Measurements from ENCODE around the gene FKBP7. TPM values are rescaled to one million over a fixed set of nuclear protein-coding genes. Genes with fewer than 3 reads are reported as not detected.
A peak's percentile ranks its signal among the peaks of the same experiment; 100 is the strongest.

Gene FKBP7
- total RNA-seq, 2 donors from 2014 or later = 4.1 to 6.3 TPM

GRCh38 chr2:178428396-178428806 lies 50.0 kb downstream of the FKBP7 start:
- no peak overlapping the region for H3K27ac Mint-ChIP-seq
- TF ChIP-seq CTCF (conservative IDR thresholded peaks at IDR 0.05) = no peak
- Histone ChIP-seq H3K9ac (ENCODE audit: extremely low read depth, low read length, poor library complexity, severe bottlenecking) (no peak overlapping the region), H3K9me3 (ENCODE audit: control insufficient read depth, low read length) (peaks cover 20% of the 10 kb centered on the region), H3K4me3 (ENCODE audit: low read length) (no peak overlapping the region), H3K36me3 (ENCODE audit: control insufficient read depth, insufficient read depth, low read length) (peaks cover 67% of the 10 kb centered on the region), H3K27ac (ENCODE audit: low read depth, low read length) (no peak overlapping the region), H3K4me1 (ENCODE audit: control insufficient read depth, insufficient read depth, low read length) (no peaks in the 10 kb centered on the region), H3K27me3 (ENCODE audit: control insufficient read depth, insufficient read depth, low read length, poor library complexity, severe bottlenecking) (no peaks in the 10 kb centered on the region)
- WGBS, 2 experiments (ENCODE audit: insufficient coverage in 1 of 2, insufficient read length in 1 of 2) = 96 to 100% methylated on average over 1 of the region's 1 CpG
- H3K9me3 Mint-ChIP-seq = peaks cover 16% of the 10 kb centered on the region
- peaks cover 73% of the 10 kb centered on the region for H3K36me3 Mint-ChIP-seq (ENCODE audit: low read depth)
- no peaks in the 10 kb centered on the region for H3K4me1 Mint-ChIP-seq
- DNase-seq = no peak
- H3K4me3 Mint-ChIP-seq = no peak overlapping the region
- no peaks in the 10 kb centered on the region for H3K27me3 Mint-ChIP-seq (ENCODE audit: insufficient read depth)

GRCh38 chr2:178427458-178427857 lies 50.9 kb downstream of the FKBP7 start:
- no peak for DNase-seq
- peaks cover 61% of the 10 kb centered on the region for H3K36me3 ChIP-seq (ENCODE audit: control insufficient read depth, insufficient read depth, low read length)
- 100% methylated on average over 1 of the region's 2 CpGs; no CpG with 5 or more reads in 1 of the 2 experiments for WGBS, 2 experiments (ENCODE audit: insufficient coverage in 1 of 2, insufficient read length in 1 of 2)
- peaks cover 20% of the 10 kb centered on the region for H3K9me3 ChIP-seq (ENCODE audit: control insufficient read depth, low read length)
- Mint-ChIP-seq H3K27ac (no peak overlapping the region), H3K36me3 (ENCODE audit: low read depth) (peaks cover 70% of the 10 kb centered on the region), H3K4me1 (no peaks in the 10 kb centered on the region), H3K4me3 (no peak overlapping the region), H3K9me3 (peaks cover 16% of the 10 kb centered on the region), H3K27me3 (ENCODE audit: insufficient read depth) (no peaks in the 10 kb centered on the region)
- no peak overlapping the region for H3K4me3 ChIP-seq (ENCODE audit: low read length)
- no peak overlapping the region for H3K27ac ChIP-seq (ENCODE audit: low read depth, low read length)
- H3K27me3 ChIP-seq (ENCODE audit: control insufficient read depth, insufficient read depth, low read length, poor library complexity, severe bottlenecking) = no peaks in the 10 kb centered on the region
- H3K4me1 ChIP-seq (ENCODE audit: control insufficient read depth, insufficient read depth, low read length) = no peaks in the 10 kb centered on the region
- no peak for TF ChIP-seq CTCF (conservative IDR thresholded peaks at IDR 0.05)
- H3K9ac ChIP-seq (ENCODE audit: extremely low read depth, low read length, poor library complexity, severe bottlenecking) = no peak overlapping the region

- no peak overlapping the region for H3K27ac ChIP-seq (ENCODE audit: low read depth, low read length)
- no peak for TF ChIP-seq CTCF (conservative IDR thresholded peaks at IDR 0.05)
- no peaks in the 10 kb centered on the region for H3K27me3 Mint-ChIP-seq (ENCODE audit: insufficient read depth)
- WGBS, 2 experiments (ENCODE audit: insufficient coverage in 1 of 2, insufficient read length in 1 of 2) = 94 to 100% methylated on average over 2 to 3 of the region's 3 CpGs
- H3K4me1 ChIP-seq (ENCODE audit: control insufficient read depth, insufficient read depth, low read length) = no peaks in the 10 kb centered on the region
- H3K36me3 Mint-ChIP-seq (ENCODE audit: low read depth) = peaks cover 62% of the 10 kb centered on the region
- H3K4me3 ChIP-seq (ENCODE audit: low read length) = peak overlapping the region; percentile 44
- peaks cover 50% of the 10 kb centered on the region for H3K36me3 ChIP-seq (ENCODE audit: control insufficient read depth, insufficient read depth, low read length)
- no peak for DNase-seq
- peaks cover 20% of the 10 kb centered on the region for H3K9me3 ChIP-seq (ENCODE audit: control insufficient read depth, low read length)
- no peak overlapping the region for H3K4me3 Mint-ChIP-seq
- no peak overlapping the region for H3K9ac ChIP-seq (ENCODE audit: extremely low read depth, low read length, poor library complexity, severe bottlenecking)
- no peaks in the 10 kb centered on the region for H3K4me1 Mint-ChIP-seq
- H3K27ac Mint-ChIP-seq = no peak overlapping the region
- peaks cover 16% of the 10 kb centered on the region for H3K9me3 Mint-ChIP-seq
- H3K27me3 ChIP-seq (ENCODE audit: control insufficient read depth, insufficient read depth, low read length, poor library complexity, severe bottlenecking) = no peaks in the 10 kb centered on the region
Observed at GRCh38 chr2:178426388-178426787, 52.0 kb downstream of the FKBP7 start.
